ENCODE results near the gene RFX1. TPM values are rescaled to one million over a fixed set of nuclear protein-coding genes. Genes with fewer than 3 reads are reported as not detected.

Gene RFX1
- total RNA-seq, 6 experiments from 2014 or later = 2.5 to 9.3 (median 5.7) TPM

DNA sequence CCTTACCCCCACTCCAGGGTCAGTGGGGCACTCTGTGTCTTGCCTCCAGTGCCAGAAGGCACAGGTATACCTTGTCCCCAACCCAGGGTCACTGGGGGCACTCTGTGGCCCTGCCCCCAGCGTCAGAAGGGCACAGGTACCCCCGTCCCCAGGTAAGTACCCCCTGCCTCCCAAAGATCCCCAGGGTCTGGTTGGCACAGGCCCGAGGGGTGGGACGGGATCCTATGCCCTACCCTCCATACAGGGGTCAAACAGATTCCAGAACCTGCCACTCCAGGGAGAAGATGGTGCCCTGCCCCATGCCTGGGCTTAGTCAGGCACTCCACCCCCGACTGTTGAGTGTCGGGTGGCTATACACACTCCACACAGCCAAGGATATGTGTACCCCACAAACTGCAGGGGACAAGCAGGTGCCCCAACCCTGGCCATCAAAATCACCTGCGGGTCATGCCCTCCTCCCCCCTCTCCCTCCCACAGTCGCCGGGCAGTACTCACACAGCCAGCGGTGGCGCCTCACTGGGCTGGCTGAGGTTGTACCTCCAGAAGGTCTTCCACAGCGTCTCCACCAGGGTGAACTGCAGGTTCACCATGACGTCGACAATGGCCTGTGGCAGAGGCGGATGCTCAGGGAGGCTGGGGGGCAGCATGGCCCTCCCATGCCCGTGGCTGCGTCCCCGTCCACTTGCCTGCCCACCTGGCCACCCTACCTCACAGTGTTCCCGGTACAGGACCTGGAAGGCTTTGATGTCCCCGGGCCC is 40.0 kb downstream of the RFX1 start:
- TF ChIP-seq, protein P1, sequence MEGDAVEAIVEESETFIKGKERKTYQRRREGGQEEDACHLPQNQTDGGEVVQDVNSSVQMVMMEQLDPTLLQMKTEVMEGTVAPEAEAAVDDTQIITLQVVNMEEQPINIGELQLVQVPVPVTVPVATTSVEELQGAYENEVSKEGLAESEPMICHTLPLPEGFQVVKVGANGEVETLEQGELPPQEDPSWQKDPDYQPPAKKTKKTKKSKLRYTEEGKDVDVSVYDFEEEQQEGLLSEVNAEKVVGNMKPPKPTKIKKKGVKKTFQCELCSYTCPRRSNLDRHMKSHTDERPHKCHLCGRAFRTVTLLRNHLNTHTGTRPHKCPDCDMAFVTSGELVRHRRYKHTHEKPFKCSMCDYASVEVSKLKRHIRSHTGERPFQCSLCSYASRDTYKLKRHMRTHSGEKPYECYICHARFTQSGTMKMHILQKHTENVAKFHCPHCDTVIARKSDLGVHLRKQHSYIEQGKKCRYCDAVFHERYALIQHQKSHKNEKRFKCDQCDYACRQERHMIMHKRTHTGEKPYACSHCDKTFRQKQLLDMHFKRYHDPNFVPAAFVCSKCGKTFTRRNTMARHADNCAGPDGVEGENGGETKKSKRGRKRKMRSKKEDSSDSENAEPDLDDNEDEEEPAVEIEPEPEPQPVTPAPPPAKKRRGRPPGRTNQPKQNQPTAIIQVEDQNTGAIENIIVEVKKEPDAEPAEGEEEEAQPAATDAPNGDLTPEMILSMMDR (IDR thresholded peaks at IDR 0.05) = no peak
- no peak for TF ChIP-seq POLR2A (IDR thresholded peaks at IDR 0.05)
- Histone ChIP-seq H3K4me3 (no peak overlapping the region), H3K27me3 (no peaks in the 10 kb centered on the region), H3K9me3 (no peaks in the 10 kb centered on the region), H3K36me3 (peaks cover 0 to 69% (median 25%) of the 10 kb centered on the region in 4 donors), H3K27ac (no peak overlapping the region), H3K4me1 (no peaks in the 10 kb centered on the region)
- ATAC-seq (no peak), DNase-seq (peak in 1 of 3 donors; percentile 51)
- intact Hi-C loops (cut with DNase I) = no loop called here
- WGBS (ENCODE audit: insufficient coverage, low coverage, low lambda C conversion rate, missing lambda C conversion rate) = no CpG with 5 or more reads among the region's 20 CpGs

DNA sequence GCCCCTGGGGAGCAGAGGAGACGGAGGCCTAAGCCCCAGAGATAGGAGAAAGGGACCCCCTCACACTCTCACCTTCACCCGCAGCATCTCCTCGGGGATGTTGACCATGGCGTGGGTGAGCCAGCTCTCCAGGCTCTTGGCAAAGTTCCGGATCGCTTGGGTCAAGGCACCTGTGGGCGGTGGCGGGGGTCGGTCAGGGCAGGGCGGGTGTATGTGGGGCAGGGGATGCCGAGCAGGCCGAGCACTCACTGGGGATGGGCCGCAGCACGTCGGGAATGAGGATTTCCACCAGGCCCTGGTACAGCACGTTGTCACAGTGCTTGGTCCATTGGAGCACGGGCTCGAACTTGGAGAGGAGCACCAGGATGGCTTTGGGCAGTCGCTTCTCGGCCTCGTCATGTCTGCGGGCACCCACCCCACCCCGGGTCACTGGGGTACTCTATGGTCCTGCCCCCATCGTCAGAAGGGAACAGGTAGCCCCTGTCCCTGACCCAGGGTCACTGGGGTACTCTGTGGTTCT is 40.7 kb downstream of the RFX1 start:
- Histone ChIP-seq H3K36me3 (peaks cover 0 to 68% (median 28%) of the 10 kb centered on the region in 4 donors), H3K27ac (no peak overlapping the region), H3K27me3 (no peaks in the 10 kb centered on the region), H3K4me1 (no peaks in the 10 kb centered on the region), H3K4me3 (no peak overlapping the region), H3K9me3 (no peaks in the 10 kb centered on the region)
- no peak for TF ChIP-seq POLR2A (IDR thresholded peaks at IDR 0.05)
- TF ChIP-seq, protein P1 (IDR thresholded peaks at IDR 0.05) = no peak
- no peak for ATAC-seq
- no peak for DNase-seq
- intact Hi-C loops (cut with DNase I) = no loop called here
- no CpG with 5 or more reads among the region's 24 CpGs for WGBS (ENCODE audit: insufficient coverage, low coverage, low lambda C conversion rate, missing lambda C conversion rate)

DNA sequence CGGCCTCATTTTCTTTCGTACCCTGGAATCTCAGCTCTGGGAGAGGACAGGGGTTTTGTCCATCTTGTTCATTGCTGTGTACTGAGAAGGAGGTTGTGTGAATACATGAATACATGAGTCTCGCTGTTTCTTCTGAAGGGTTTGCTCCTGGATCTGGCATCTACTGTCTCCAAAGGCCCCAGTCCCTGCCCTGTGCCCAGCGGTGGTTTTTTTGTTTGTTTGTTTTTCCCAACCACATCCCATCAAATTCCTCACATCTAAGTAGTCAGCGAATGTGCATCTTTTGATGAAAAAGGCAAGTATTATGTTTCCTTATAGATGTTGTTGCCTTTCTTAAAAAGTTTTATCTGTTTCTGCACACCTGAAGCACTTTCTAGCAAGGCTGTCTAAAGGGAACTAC is 41.3 kb downstream of the RFX1 start:
- ATAC-seq (no peak), DNase-seq (no peak)
- Histone ChIP-seq H3K4me3 (no peak overlapping the region), H3K27ac (no peak overlapping the region), H3K36me3 (peaks cover 0 to 66% (median 28%) of the 10 kb centered on the region in 4 donors), H3K4me1 (no peaks in the 10 kb centered on the region), H3K27me3 (no peaks in the 10 kb centered on the region), H3K9me3 (no peaks in the 10 kb centered on the region)
- intact Hi-C loops (cut with DNase I) = no loop called here
- 80% methylated on average over 5 of the region's 5 CpGs for WGBS (ENCODE audit: insufficient coverage, low coverage, low lambda C conversion rate, missing lambda C conversion rate)
- TF ChIP-seq POLR2A (IDR thresholded peaks at IDR 0.05) = no peak
- TF ChIP-seq, protein P1 (IDR thresholded peaks at IDR 0.05) = no peak

DNA sequence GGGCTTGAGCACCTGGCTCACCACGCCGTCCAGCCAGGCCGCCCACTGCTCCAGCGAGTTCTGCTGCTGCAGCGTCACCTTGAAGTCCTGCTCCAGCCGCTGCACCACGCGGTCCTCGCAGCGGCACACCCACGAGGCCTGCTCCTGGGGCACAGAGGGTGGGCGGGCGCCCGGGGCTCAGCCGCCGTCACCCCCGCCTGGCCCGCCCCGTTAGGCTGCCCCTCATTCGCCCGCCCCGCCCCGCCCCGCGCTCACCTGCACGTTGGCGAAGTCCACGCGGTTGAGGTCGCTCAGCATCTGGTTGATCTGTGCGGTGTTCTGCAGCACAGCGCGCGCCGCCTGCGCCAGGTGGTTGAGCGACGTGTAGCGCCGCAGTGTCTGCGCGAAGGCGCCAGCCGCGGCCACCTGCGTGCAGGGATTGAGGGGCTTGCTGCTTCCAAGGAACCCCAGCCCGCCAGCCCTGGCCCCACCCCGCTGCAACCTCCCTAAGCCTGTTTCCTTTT is 42.5 kb downstream of the RFX1 start:
- TF ChIP-seq POLR2A (IDR thresholded peaks at IDR 0.05) = no peak
- TF ChIP-seq, protein P1 (IDR thresholded peaks at IDR 0.05) = no peak
- Histone ChIP-seq H3K27me3 (no peaks in the 10 kb centered on the region), H3K36me3 (peaks cover 0 to 60% (median 25%) of the 10 kb centered on the region in 4 donors), H3K4me3 (no peak overlapping the region), H3K27ac (no peak overlapping the region), H3K4me1 (no peaks in the 10 kb centered on the region), H3K9me3 (no peaks in the 10 kb centered on the region)
- WGBS (ENCODE audit: insufficient coverage, low coverage, low lambda C conversion rate, missing lambda C conversion rate) = 90% methylated on average over 2 of the region's 48 CpGs
- intact Hi-C loops (cut with DNase I) = no loop called here
- DNase-seq = no peak
- no peak for ATAC-seq
